ENCODE results near the gene LEF1. TPM values are rescaled to one million over a fixed set of nuclear protein-coding genes. Genes with fewer than 3 reads are reported as not detected.

Gene LEF1
- total RNA-seq, 1 donor: under 0.01 TPM

DNA sequence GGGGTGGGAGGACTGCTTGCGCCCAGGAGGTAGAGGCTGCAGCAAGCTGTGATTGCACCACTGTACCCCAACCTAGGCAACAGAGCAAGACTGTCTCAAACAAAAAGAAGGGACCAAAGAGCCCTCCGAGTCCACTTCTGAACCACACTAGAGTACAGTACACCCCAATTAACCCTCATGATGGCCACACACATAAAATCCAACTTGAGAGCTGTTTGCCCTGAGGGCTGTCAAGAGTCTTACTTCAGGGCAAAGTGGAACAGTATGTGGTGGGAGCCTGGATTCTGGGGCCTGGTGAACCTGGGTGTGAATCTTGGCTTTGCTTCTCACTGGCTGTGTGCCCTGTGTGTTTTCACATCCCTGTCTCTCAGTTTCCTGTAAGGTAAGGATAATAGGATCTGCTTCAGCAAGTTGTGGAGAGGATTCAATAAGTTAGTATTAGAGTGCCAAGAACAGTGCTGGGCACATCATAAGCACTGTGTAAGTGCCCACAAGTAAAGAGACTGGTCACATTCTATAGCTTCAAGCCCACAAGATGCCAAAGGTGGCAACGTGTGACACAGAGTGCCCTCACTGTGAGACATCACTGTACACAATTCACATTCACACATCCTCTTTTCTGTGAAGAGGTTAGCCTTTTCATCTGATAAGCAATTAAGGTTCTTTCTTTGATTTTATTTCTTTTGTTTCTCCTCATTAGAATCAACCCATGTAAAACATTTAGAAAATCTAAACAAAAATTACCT, 52.1 kb downstream of the LEF1 start:
- TF ChIP-seq, protein P1, sequence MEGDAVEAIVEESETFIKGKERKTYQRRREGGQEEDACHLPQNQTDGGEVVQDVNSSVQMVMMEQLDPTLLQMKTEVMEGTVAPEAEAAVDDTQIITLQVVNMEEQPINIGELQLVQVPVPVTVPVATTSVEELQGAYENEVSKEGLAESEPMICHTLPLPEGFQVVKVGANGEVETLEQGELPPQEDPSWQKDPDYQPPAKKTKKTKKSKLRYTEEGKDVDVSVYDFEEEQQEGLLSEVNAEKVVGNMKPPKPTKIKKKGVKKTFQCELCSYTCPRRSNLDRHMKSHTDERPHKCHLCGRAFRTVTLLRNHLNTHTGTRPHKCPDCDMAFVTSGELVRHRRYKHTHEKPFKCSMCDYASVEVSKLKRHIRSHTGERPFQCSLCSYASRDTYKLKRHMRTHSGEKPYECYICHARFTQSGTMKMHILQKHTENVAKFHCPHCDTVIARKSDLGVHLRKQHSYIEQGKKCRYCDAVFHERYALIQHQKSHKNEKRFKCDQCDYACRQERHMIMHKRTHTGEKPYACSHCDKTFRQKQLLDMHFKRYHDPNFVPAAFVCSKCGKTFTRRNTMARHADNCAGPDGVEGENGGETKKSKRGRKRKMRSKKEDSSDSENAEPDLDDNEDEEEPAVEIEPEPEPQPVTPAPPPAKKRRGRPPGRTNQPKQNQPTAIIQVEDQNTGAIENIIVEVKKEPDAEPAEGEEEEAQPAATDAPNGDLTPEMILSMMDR (IDR thresholded peaks at IDR 0.05; ENCODE audit: insufficient read depth, low read depth, low read length): no peak
- no peak overlapping the region for H3K4me3 ChIP-seq (ENCODE audit: low read depth, low read length)
- no peak for DNase-seq (ENCODE audit: low read depth)

DNA sequence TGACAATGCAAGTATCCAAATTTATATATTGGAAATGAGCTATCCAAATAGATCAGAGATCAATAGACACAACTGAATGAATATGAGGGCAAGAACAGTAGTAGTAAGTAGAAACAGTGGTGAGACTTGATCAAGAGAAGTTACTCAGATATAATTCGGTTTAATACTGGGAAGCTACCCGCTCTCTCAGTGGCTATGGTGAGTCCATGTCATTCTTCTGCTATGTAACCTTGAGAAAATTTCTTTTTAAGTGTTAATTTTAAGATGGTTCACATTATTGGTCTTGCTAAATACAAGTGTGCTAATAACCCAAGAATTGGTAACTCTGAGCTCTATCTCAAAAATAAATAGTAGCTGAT, 53.6 kb downstream of the LEF1 start:
- TF ChIP-seq, protein P1 (IDR thresholded peaks at IDR 0.05; ENCODE audit: insufficient read depth, low read depth, low read length): no peak
- H3K4me3 ChIP-seq (ENCODE audit: low read depth, low read length): no peak overlapping the region
- no peak for DNase-seq (ENCODE audit: low read depth)

DNA sequence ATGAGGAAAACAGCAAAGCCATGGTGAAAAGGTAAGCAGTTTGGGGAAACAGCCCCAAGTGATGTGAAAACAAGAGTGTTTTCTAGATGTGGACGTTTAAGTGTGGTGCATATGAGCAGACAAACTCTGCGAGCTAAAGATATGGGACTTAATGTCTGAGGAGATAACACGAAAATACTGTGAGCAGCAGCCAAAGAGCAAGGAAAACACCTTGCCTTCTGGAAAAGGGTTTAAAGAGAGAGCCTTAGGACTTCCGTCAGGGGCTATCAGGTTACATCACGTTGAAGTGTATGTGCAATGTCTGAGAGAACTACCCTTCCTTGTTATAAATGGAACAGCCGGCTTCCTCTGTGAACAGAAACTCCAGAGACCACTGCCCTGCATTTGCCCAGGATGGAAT, 54.2 kb downstream of the LEF1 start:
- no peak overlapping the region for H3K4me3 ChIP-seq (ENCODE audit: low read depth, low read length)
- DNase-seq (ENCODE audit: low read depth): no peak
- TF ChIP-seq, protein P1 (IDR thresholded peaks at IDR 0.05; ENCODE audit: insufficient read depth, low read depth, low read length): no peak

DNA sequence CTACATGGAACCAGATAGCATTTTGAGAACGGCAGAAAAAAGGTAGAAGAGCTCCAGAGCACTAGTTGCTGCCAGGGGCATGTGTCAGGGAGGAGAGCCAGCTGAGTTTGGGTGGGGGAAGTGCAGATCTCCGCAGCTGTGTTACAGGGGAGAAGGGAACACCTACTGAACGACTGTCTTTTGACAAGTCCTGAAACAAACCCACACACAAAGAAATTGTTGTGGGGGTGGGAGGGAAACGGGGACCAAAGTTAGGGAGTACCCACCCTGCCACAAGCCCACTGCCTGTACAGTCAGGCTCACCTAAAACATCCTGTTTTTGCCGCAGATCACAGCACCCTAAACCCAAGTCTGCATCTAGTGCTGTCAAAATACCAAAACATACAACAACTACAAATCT, 55.5 kb downstream of the LEF1 start:
- no peak for DNase-seq (ENCODE audit: low read depth)
- H3K4me3 ChIP-seq (ENCODE audit: low read depth, low read length): no peak overlapping the region
- TF ChIP-seq, protein P1 (IDR thresholded peaks at IDR 0.05; ENCODE audit: insufficient read depth, low read depth, low read length): no peak

DNA sequence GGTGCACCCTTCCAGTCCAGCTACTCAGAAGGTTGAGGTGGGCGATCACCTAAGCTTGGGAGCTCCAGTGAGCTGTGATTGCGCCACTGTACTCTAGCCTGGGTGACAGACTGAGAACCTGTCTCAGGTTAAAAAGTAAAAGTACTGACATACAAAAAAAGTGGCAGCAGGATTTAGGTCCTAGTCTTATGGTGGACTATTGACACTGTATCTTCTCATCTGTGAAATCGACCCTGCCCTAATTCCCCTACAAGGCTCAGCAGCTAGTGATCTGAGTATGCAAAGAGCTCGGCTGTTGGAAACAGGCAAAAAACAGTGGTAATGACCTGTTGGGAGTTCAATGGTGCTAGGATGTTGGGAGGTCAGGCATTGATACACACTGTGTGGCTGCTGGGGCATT, 57.0 kb downstream of the LEF1 start:
- TF ChIP-seq, protein P1 (IDR thresholded peaks at IDR 0.05; ENCODE audit: insufficient read depth, low read depth, low read length): no peak
- H3K4me3 ChIP-seq (ENCODE audit: low read depth, low read length): no peak overlapping the region
- DNase-seq (ENCODE audit: low read depth): no peak

DNA sequence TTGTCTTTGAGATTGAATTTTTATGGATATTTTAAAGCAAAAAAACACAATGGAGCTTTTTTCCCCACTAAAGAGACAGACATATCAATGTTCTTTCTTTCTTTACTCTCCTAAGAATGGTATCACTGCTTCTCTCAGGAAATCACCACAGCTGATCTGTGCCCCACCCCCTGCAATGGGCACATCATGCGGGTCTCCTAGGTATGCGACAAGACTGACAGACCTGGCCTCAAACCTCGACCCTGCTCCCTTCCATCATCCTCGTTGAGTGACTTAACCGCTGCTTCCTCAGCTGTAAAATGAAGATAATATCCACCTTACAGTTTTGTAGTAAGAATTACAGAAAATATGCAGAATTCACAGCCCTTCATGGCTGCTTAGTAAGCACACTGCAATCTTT, 58.3 kb downstream of the LEF1 start:
- DNase-seq (ENCODE audit: low read depth): no peak
- TF ChIP-seq, protein P1 (IDR thresholded peaks at IDR 0.05; ENCODE audit: insufficient read depth, low read depth, low read length): no peak
- H3K4me3 ChIP-seq (ENCODE audit: low read depth, low read length): no peak overlapping the region

DNA sequence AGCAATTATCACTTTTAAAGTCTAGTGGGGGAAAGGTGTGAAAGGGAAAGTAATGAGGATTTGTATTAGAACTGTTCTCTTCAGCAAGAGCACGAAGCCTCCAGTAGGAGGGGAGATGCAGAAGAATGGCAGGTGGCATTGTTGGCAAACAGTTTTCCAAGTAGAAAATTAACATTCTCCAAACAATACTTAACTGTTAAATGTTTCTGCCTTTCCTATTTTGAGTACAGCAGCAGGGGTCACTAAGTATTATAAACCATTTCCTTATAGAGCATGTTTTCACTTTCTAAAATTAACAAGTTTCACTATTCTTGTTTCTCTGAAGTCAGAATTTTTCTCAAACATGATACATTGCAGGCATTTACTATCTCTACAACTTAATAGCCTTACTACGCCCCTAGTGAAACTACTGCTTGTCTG, 58.7 kb downstream of the LEF1 start:
- DNase-seq (ENCODE audit: low read depth): no peak
- no peak overlapping the region for H3K4me3 ChIP-seq (ENCODE audit: low read depth, low read length)
- TF ChIP-seq, protein P1 (IDR thresholded peaks at IDR 0.05; ENCODE audit: insufficient read depth, low read depth, low read length): no peak
